BLaER1 treated with 17β-estradiol and CSF1 and Interleukin-3, amounts not matched to agents 10 nM and 100 nM (cell line): ENCODE results near the gene BASP1.

Experiments
- H3K27ac ChIP-seq, 11 experiments: shearing (Covaris generic); formaldehyde crosslinking; 2 replicates each; pipeline ENCODE4 v1.8.1; 2022
- H3K27me3 ChIP-seq, 11 experiments: shearing (Covaris generic); formaldehyde crosslinking; 2 replicates each; pipeline ENCODE4 v1.8.1; 2022
- H3K36me3 ChIP-seq, 11 experiments: shearing (Covaris generic); formaldehyde crosslinking; 2 replicates each; pipeline ENCODE4 v1.8.1; 2022
- H3K4me1 ChIP-seq, 10 experiments: shearing (Covaris generic); formaldehyde crosslinking; 2 replicates each; pipeline ENCODE4 v1.8.1; 2022
- H3K4me2 ChIP-seq, 11 experiments: shearing (Covaris generic); formaldehyde crosslinking; 2 replicates each; pipeline ENCODE4 v1.8.1; 2022
- H3K4me3 ChIP-seq, 10 experiments: shearing (Covaris generic); formaldehyde crosslinking; 2 replicates each; pipeline ENCODE4 v1.8.1; 2022
- H3K9ac ChIP-seq, 11 experiments: shearing (Covaris generic); formaldehyde crosslinking; 2 replicates each; pipeline ENCODE4 v1.8.1; 2022
- H3K9me3 ChIP-seq, 11 experiments: shearing (Covaris generic); formaldehyde crosslinking; replicated peaks in 1 of 11; 2 replicates each; pipeline ENCODE4 v1.8.1; 2022
- H4K20me1 ChIP-seq, 11 experiments: shearing (Covaris generic); formaldehyde crosslinking; 2 replicates each; pipeline ENCODE4 v1.8.1; 2022
- Cebpa-rat ChIP-seq, 11 experiments: shearing (Covaris generic); IDR thresholded peaks; 2 replicates each; pipeline ENCODE4 v1.8.1; 2022

BASP1 gene

GRCh38 chr5:17219006-17219422 is 1.6 kb downstream of the BASP1 start:
- Histone ChIP-seq H3K4me1 (peaks cover 5 to 39% (median 21%) of the 10 kb centered on the region in 10 experiments; a peak in 19 of 20 replicates), H3K36me3 (0 out of 22 replicates have a peak, but pooled peaks cover 0 to 5% (median 0%) of the 10 kb centered on the region in 11 experiments), H3K4me3 (peak overlapping the region; percentile 76 to 91 (median 80)), H3K4me2 (peak overlapping the region; percentile 81 to 96 (median 92)), H3K9ac (peak overlapping the region in 8 of 11 experiments; percentile 75 to 88 (median 82); a peak in 12 of 22 replicates), H3K9me3 (no peaks in the 10 kb centered on the region), H4K20me1 (peaks cover 0 to 53% (median 14%) of the 10 kb centered on the region in 11 experiments; a peak in 12 of 22 replicates), H3K27me3 (peaks cover 4 to 17% (median 6%) of the 10 kb centered on the region in 11 experiments; a peak in 16 of 22 replicates), H3K27ac (0 out of 22 replicates have a peak overlapping the region, but pooled peaks of 1 of the 11 experiments have one; percentile 70)
- TF ChIP-seq Cebpa-rat (IDR thresholded peaks at IDR 0.05), result no peak

GRCh38 chr5:17219469-17219868 is 2.0 kb downstream of the BASP1 start:
- 0 out of 22 replicates have a peak, but pooled peaks cover 0 to 5% (median 0%) of the 10 kb centered on the region in 11 experiments for H3K36me3 ChIP-seq
- peaks cover 5 to 39% (median 21%) of the 10 kb centered on the region in 10 experiments; a peak in 19 of 20 replicates for H3K4me1 ChIP-seq
- peak overlapping the region in 6 of 11 experiments; percentile 81 to 95 (median 90); a peak in 8 of 22 replicates for H3K4me2 ChIP-seq
- H3K9ac ChIP-seq, result no peak overlapping the region; a peak in 1 of 22 replicates
- no peaks in the 10 kb centered on the region for H3K9me3 ChIP-seq
- H4K20me1 ChIP-seq, result peaks cover 0 to 57% (median 14%) of the 10 kb centered on the region in 11 experiments; a peak in 12 of 22 replicates
- TF ChIP-seq Cebpa-rat (IDR thresholded peaks at IDR 0.05), result no peak
- peaks cover 4 to 17% (median 6%) of the 10 kb centered on the region in 11 experiments; a peak in 16 of 22 replicates for H3K27me3 ChIP-seq
- peak overlapping the region in 1 of 10 experiments; percentile 84; a peak in 2 of 20 replicates for H3K4me3 ChIP-seq
- H3K27ac ChIP-seq, result no peak overlapping the region

- H3K36me3 ChIP-seq, result peaks cover 0 to 5% (median 0%) of the 10 kb centered on the region in 11 experiments; a peak in 1 of 22 replicates
- peak overlapping the region in 1 of 11 experiments; percentile 81; a peak in 1 of 22 replicates for H3K4me2 ChIP-seq
- no peak overlapping the region for H3K9ac ChIP-seq
- H3K4me1 ChIP-seq, result peaks cover 6 to 39% (median 24%) of the 10 kb centered on the region in 10 experiments; a peak in 19 of 20 replicates
- no peaks in the 10 kb centered on the region for H3K9me3 ChIP-seq
- H3K4me3 ChIP-seq, result no peak overlapping the region
- no peak overlapping the region for H3K27ac ChIP-seq
- peaks cover 0 to 63% (median 14%) of the 10 kb centered on the region in 11 experiments; a peak in 12 of 22 replicates for H4K20me1 ChIP-seq
- peaks cover 4 to 17% (median 6%) of the 10 kb centered on the region in 11 experiments; a peak in 16 of 22 replicates for H3K27me3 ChIP-seq
- TF ChIP-seq Cebpa-rat (IDR thresholded peaks at IDR 0.05), result no peak
Observed at GRCh38 chr5:17219992-17220391, 2.6 kb downstream of the BASP1 start.

- peaks cover 4 to 17% (median 6%) of the 10 kb centered on the region in 11 experiments; a peak in 16 of 22 replicates for H3K27me3 ChIP-seq
- H3K4me1 ChIP-seq, result peaks cover 6 to 39% (median 21%) of the 10 kb centered on the region in 10 experiments; a peak in 19 of 20 replicates
- no peak overlapping the region for H3K27ac ChIP-seq
- no peak for TF ChIP-seq Cebpa-rat (IDR thresholded peaks at IDR 0.05)
- peaks cover 0 to 67% (median 14%) of the 10 kb centered on the region in 11 experiments; a peak in 12 of 22 replicates for H4K20me1 ChIP-seq
- no peak overlapping the region for H3K9ac ChIP-seq
- no peaks in the 10 kb centered on the region for H3K9me3 ChIP-seq
- H3K4me3 ChIP-seq, result no peak overlapping the region
- H3K4me2 ChIP-seq, result no peak overlapping the region
- H3K36me3 ChIP-seq, result peaks cover 0 to 5% (median 0%) of the 10 kb centered on the region in 11 experiments; a peak in 1 of 22 replicates
Observed at GRCh38 chr5:17220469-17220868, 3.0 kb downstream of the BASP1 start.

- Histone ChIP-seq H3K27me3 (peaks cover 0 to 9% (median 0%) of the 10 kb centered on the region in 11 experiments; a peak in 5 of 22 replicates), H3K36me3 (peaks cover 0 to 5% (median 0%) of the 10 kb centered on the region in 11 experiments; a peak in 1 of 22 replicates), H3K4me2 (0 out of 22 replicates have a peak overlapping the region, but pooled peaks of 1 of the 11 experiments have one; percentile 15), H3K27ac (no peak overlapping the region), H3K4me3 (no peak overlapping the region), H3K9me3 (no peaks in the 10 kb centered on the region), H3K4me1 (peaks cover 0 to 36% (median 13%) of the 10 kb centered on the region in 10 experiments; a peak in 9 of 20 replicates), H3K9ac (no peak overlapping the region), H4K20me1 (peaks cover 0 to 80% (median 14%) of the 10 kb centered on the region in 11 experiments; a peak in 12 of 22 replicates)
- no peak for TF ChIP-seq Cebpa-rat (IDR thresholded peaks at IDR 0.05)
Observed at GRCh38 chr5:17221843-17222636, 4.6 kb downstream of the BASP1 start.

GRCh38 chr5:17222664-17223063 is 5.2 kb downstream of the BASP1 start:
- Histone ChIP-seq H3K27me3 (peaks cover 0 to 6% (median 0%) of the 10 kb centered on the region in 11 experiments; a peak in 4 of 22 replicates), H3K9ac (no peak overlapping the region), H3K4me3 (no peak overlapping the region), H3K36me3 (peaks cover 0 to 5% (median 0%) of the 10 kb centered on the region in 11 experiments; a peak in 1 of 22 replicates), H3K4me2 (no peak overlapping the region), H4K20me1 (peaks cover 0 to 82% (median 14%) of the 10 kb centered on the region in 11 experiments; a peak in 12 of 22 replicates), H3K9me3 (no peaks in the 10 kb centered on the region), H3K4me1 (peaks cover 0 to 39% (median 13%) of the 10 kb centered on the region in 10 experiments; a peak in 10 of 20 replicates), H3K27ac (no peak overlapping the region)
- TF ChIP-seq Cebpa-rat (IDR thresholded peaks at IDR 0.05), result no peak

GRCh38 chr5:17223367-17224185 is 6.1 kb downstream of the BASP1 start:
- peaks cover 0 to 7% (median 0%) of the 10 kb centered on the region in 11 experiments; a peak in 1 of 22 replicates for H3K36me3 ChIP-seq
- peaks cover 0 to 5% (median 0%) of the 10 kb centered on the region in 11 experiments; a peak in 2 of 22 replicates for H3K27me3 ChIP-seq
- H3K4me1 ChIP-seq, result peaks cover 0 to 48% (median 14%) of the 10 kb centered on the region in 10 experiments; a peak in 11 of 20 replicates
- no peak for TF ChIP-seq Cebpa-rat (IDR thresholded peaks at IDR 0.05)
- H3K27ac ChIP-seq, result no peak overlapping the region
- H3K9ac ChIP-seq, result no peak overlapping the region
- no peaks in the 10 kb centered on the region for H3K9me3 ChIP-seq
- no peak overlapping the region for H3K4me2 ChIP-seq
- H4K20me1 ChIP-seq, result peaks cover 0 to 92% (median 14%) of the 10 kb centered on the region in 11 experiments; a peak in 12 of 22 replicates
- H3K4me3 ChIP-seq, result no peak overlapping the region
